OCI-LY1 (cell line): ENCODE results near the gene RGS13.

ENCODE experiments used
- H2AFZ ChIP-seq: fragments of 200-600 bp; sonication (generic), shearing (Covaris generic); 2 replicates; pipeline ENCODE4 v1.6.0; 2014; ENCODE audit warnings: antibody characterized with exemption, mild to moderate bottlenecking, low read length
- H3F3A ChIP-seq: fragments of 200-600 bp; sonication (generic), shearing (Covaris generic); 2 replicates; pipeline ENCODE4 v1.6.0; 2014; ENCODE audit warnings: mild to moderate bottlenecking, antibody characterized with exemption, low read length, moderate library complexity; ENCODE audit not compliant: insufficient read depth
- H3K27ac ChIP-seq: fragments of 200-600 bp; sonication (generic); 2 replicates; pipeline ENCODE4 v1.5.1; 2014; ENCODE audit warnings: low read length, mixed run types, mild to moderate bottlenecking, low read depth; ENCODE audit not compliant: poor library complexity, severe bottlenecking
- H3K27me3 ChIP-seq: fragments of 200-600 bp; sonication (generic); 2 replicates; pipeline ENCODE4 v1.6.0; 2014; ENCODE audit warnings: antibody characterized with exemption, mild to moderate bottlenecking, low read length, moderate library complexity; ENCODE audit not compliant: insufficient read depth
- H3K36me3 ChIP-seq: fragments of 200-600 bp; sonication (generic); 2 replicates; pipeline ENCODE4 v1.6.1; 2014; ENCODE audit warnings: mild to moderate bottlenecking, antibody characterized with exemption, low read length, moderate library complexity, mixed read lengths; ENCODE audit not compliant: insufficient read depth
- H3K4me1 ChIP-seq: fragments of 200-600 bp; sonication (generic); 2 replicates; pipeline ENCODE4 v1.5.1; 2014; ENCODE audit warnings: mild to moderate bottlenecking, low read length, moderate library complexity; ENCODE audit not compliant: insufficient read depth, severe bottlenecking
- H3K4me2 ChIP-seq: fragments of 200-600 bp; sonication (generic), shearing (Covaris generic); 2 replicates; pipeline ENCODE4 v1.6.1; 2014; ENCODE audit warnings: low read length
- H3K4me3 ChIP-seq: fragments of 200-600 bp; sonication (generic); 2 replicates; pipeline ENCODE4 v1.5.1; 2014; ENCODE audit warnings: low read length, low read depth, mild to moderate bottlenecking, mixed read lengths; ENCODE audit not compliant: poor library complexity, severe bottlenecking
- H3K79me2 ChIP-seq: fragments of 200-600 bp; shearing (Covaris generic); 2 replicates; pipeline ENCODE4 v1.6.1; 2016; ENCODE audit warnings: mixed run types, low read length, mixed read lengths; ENCODE audit not compliant: insufficient read depth
- H3K9ac ChIP-seq: fragments of 200-600 bp; sonication (generic), shearing (Covaris generic); 2 replicates; pipeline ENCODE4 v1.6.1; 2014; ENCODE audit warnings: mild to moderate bottlenecking, low read length, mixed read lengths
- H3K9me2 ChIP-seq: fragments of 200-600 bp; sonication (generic), shearing (Covaris generic); 2 replicates; pipeline ENCODE4 v1.6.1; 2014; ENCODE audit warnings: low read depth, mild to moderate bottlenecking, low read length, mixed read lengths
- H3K9me3 ChIP-seq: fragments of 200-600 bp; shearing (Covaris generic); 2 replicates; pipeline ENCODE4 v1.6.1; 2014; ENCODE audit warnings: low read length, mixed read lengths
- H4K20me1 ChIP-seq: fragments of 200-600 bp; sonication (generic), shearing (Covaris generic); 2 replicates; pipeline ENCODE4 v1.6.0; 2016; ENCODE audit warnings: mild to moderate bottlenecking, low read length; ENCODE audit not compliant: insufficient read depth
- CTCF ChIP-seq: fragments of 200-600 bp; sonication (generic), shearing (Covaris generic); IDR thresholded peaks from 2 replicates; pipeline ENCODE4 v1.5.1; 2017; ENCODE audit warnings: mild to moderate bottlenecking, antibody characterized with exemption, low read length, moderate library complexity, mixed read lengths
- EZH2 ChIP-seq: fragments of 200-600 bp; sonication (generic), shearing (Covaris generic); IDR thresholded peaks from 2 replicates; pipeline ENCODE4 v1.8.0; 2017; ENCODE audit warnings: borderline replicate concordance, mixed run types, mild to moderate bottlenecking, antibody characterized with exemption, low read length, moderate library complexity, mixed read lengths

RGS13 gene

GRCh38 chr1:192635939-192636338, at the start of gene RGS13:
Gene RGS13, plus strand, starts transcription at chr1:192636147. Its CDS starts 8,188 bp downstream, at chr1:192644335.
- TF ChIP-seq CTCF (no peak), EZH2 (no peak)
- Histone ChIP-seq H3K4me1 (peaks cover 83% of the 10 kb centered on the region), H3K9ac (peak within 1 kb of the TSS; percentile 91), H3F3A (peaks cover 5% of the 10 kb centered on the region; the same call in 1 of the 2 replicates), H3K9me2 (no peaks in the 10 kb centered on the region), H3K9me3 (no peaks in the 10 kb centered on the region), H3K79me2 (peaks cover 43% of the 10 kb centered on the region), H4K20me1 (no peaks in the 10 kb centered on the region), H3K4me2 (peak within 1 kb of the TSS; percentile 94), H2AFZ (peak within 1 kb of the TSS; percentile 82), H3K27ac (peak within 1 kb of the TSS; percentile 98), H3K4me3 (peak within 1 kb of the TSS; percentile 83), H3K27me3 (no peaks in the 10 kb centered on the region), H3K36me3 (peaks cover 26% of the 10 kb centered on the region)

- Histone ChIP-seq H3K27ac (no peak overlapping the region), H3K4me1 (no peaks in the 10 kb centered on the region), H3K9me3 (no peaks in the 10 kb centered on the region), H3F3A (no peaks in the 10 kb centered on the region), H3K4me3 (no peak overlapping the region), H3K36me3 (no peaks in the 10 kb centered on the region), H3K27me3 (no peaks in the 10 kb centered on the region), H2AFZ (no peak overlapping the region), H3K79me2 (no peaks in the 10 kb centered on the region), H3K4me2 (no peak overlapping the region), H4K20me1 (no peaks in the 10 kb centered on the region), H3K9me2 (no peaks in the 10 kb centered on the region), H3K9ac (no peak overlapping the region)
- TF ChIP-seq CTCF = no peak
- TF ChIP-seq EZH2 = no peak
Measured at GRCh38 chr1:192587386-192588266, 48.3 kb upstream of the RGS13 start.

GRCh38 chr1:192588546-192588945, 47.4 kb upstream of the RGS13 start:
- no peaks in the 10 kb centered on the region for H3K4me1 ChIP-seq
- no peaks in the 10 kb centered on the region for H3K36me3 ChIP-seq
- no peak overlapping the region for H3K4me3 ChIP-seq
- no peaks in the 10 kb centered on the region for H3K9me3 ChIP-seq
- H4K20me1 ChIP-seq = no peaks in the 10 kb centered on the region
- no peak overlapping the region for H3K27ac ChIP-seq
- TF ChIP-seq EZH2 (no peak), CTCF (no peak)
- H2AFZ ChIP-seq = no peak overlapping the region
- no peak overlapping the region for H3K9ac ChIP-seq
- H3K79me2 ChIP-seq = no peaks in the 10 kb centered on the region
- no peaks in the 10 kb centered on the region for H3K9me2 ChIP-seq
- no peaks in the 10 kb centered on the region for H3K27me3 ChIP-seq
- H3K4me2 ChIP-seq = no peak overlapping the region
- H3F3A ChIP-seq = no peaks in the 10 kb centered on the region
